DOHH2 (cell line): Measurements from ENCODE around the gene ENPP7.

Source experiments
- H3F3A ChIP-seq: fragments of 200-600 bp; sonication (generic), shearing (Covaris generic); 2 replicates; pipeline ENCODE4 v1.6.0; 2016; ENCODE audit warnings: antibody characterized with exemption, mild to moderate bottlenecking; ENCODE audit not compliant: control insufficient read depth, insufficient read depth
- H3K27ac ChIP-seq: fragments of 200-600 bp; sonication (generic); 2 replicates; pipeline ENCODE4 v1.5.1; 2014; ENCODE audit warnings: low read depth, mild to moderate bottlenecking, low read length, moderate library complexity
- H3K27me3 ChIP-seq: fragments of 200-600 bp; sonication (generic); 2 replicates; pipeline ENCODE4 v1.6.1; 2014; ENCODE audit warnings: mild to moderate bottlenecking, low read length, mixed read lengths; ENCODE audit not compliant: control insufficient read depth
- H3K36me3 ChIP-seq: fragments of 200-600 bp; sonication (generic); 2 replicates; pipeline ENCODE4 v1.6.1; 2014; ENCODE audit warnings: mild to moderate bottlenecking, low read length, moderate library complexity, mixed read lengths; ENCODE audit not compliant: control insufficient read depth
- H3K4me1 ChIP-seq: fragments of 200-600 bp; sonication (generic); 2 replicates; pipeline ENCODE4 v1.6.1; 2014; ENCODE audit warnings: mild to moderate bottlenecking, low read length, mixed read lengths; ENCODE audit not compliant: control insufficient read depth
- H3K4me2 ChIP-seq: fragments of 200-600 bp; sonication (generic); 2 replicates; pipeline ENCODE4 v1.6.0; 2014; ENCODE audit warnings: mild to moderate bottlenecking, low read length, moderate library complexity
- H3K4me3 ChIP-seq: fragments of 200-600 bp; sonication (generic); 2 replicates; pipeline ENCODE4 v1.5.1; 2014; ENCODE audit warnings: mild to moderate bottlenecking, low read length, mixed read lengths
- H3K79me2 ChIP-seq: fragments of 200-600 bp; sonication (generic); 2 replicates; pipeline ENCODE4 v1.6.1; 2014; ENCODE audit warnings: mild to moderate bottlenecking, low read length, mixed read lengths; ENCODE audit not compliant: control insufficient read depth
- H3K9me2 ChIP-seq: fragments of 200-600 bp; sonication (generic); replicated peaks from 2 replicates; pipeline ENCODE4 v1.6.1; 2014; ENCODE audit warnings: mild to moderate bottlenecking, low read length, mixed read lengths; ENCODE audit not compliant: control insufficient read depth
- H3K9me3 ChIP-seq: fragments of 200-600 bp; sonication (generic); 2 replicates; pipeline ENCODE4 v1.6.1; 2014; ENCODE audit warnings: antibody characterized with exemption, low read length, mixed read lengths; ENCODE audit not compliant: control insufficient read depth, insufficient read depth
- H4K20me1 ChIP-seq: fragments of 200-600 bp; sonication (generic); 2 replicates; pipeline ENCODE4 v1.6.0; 2014; ENCODE audit warnings: low read depth, mild to moderate bottlenecking, antibody characterized with exemption, low read length, moderate library complexity; ENCODE audit not compliant: control insufficient read depth, insufficient read depth
- EZH2phosphoT487 ChIP-seq: fragments of 200-600 bp; sonication (generic); IDR thresholded peaks from 2 replicates; pipeline ENCODE4 v1.6.1; 2017; ENCODE audit warnings: borderline replicate concordance, mild to moderate bottlenecking, antibody characterized with exemption, low read length, moderate library complexity, mixed read lengths
- TF ChIP-seq, protein P1 (sequence below): fragments of 200-600 bp; sonication (generic); IDR thresholded peaks from one replicate; pipeline ENCODE4 v1.5.1; 2014; ENCODE audit warnings: antibody characterized with exemption, mild to moderate bottlenecking, low read depth, low read length; ENCODE audit not compliant: poor library complexity, severe bottlenecking

Gene ENPP7

DNA sequence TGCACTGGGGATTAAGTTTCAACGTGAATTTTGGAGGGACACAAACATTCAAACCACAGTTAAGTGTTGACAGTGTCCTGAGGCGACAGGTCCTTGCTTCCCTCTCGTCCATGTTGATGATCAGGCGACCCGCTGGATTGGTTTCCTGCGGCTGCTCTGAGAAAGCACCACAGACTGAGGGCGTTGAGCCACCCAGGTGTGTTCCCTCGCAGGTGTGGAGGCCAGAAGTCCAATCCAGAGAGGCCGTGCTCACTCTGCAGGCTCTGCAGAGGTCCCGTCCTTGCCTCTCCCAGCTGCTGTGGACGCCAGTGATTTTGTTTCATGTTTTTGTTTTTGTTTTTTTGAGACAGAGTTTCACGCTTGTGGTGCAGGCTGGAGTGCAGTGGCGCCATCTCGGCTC, 24.8 kb downstream of the ENPP7 start:
- Histone ChIP-seq H3K27ac (no peak overlapping the region), H3K79me2 (no peaks in the 10 kb centered on the region), H3K4me2 (no peak overlapping the region), H3K4me3 (no peak overlapping the region), H3F3A (no peaks in the 10 kb centered on the region), H3K9me3 (no peaks in the 10 kb centered on the region), H3K36me3 (no peaks in the 10 kb centered on the region), H3K9me2 (no peaks in the 10 kb centered on the region), H4K20me1 (no peaks in the 10 kb centered on the region), H3K27me3 (peaks cover 6% of the 10 kb centered on the region; the same call in 1 of the 2 replicates), H3K4me1 (no peaks in the 10 kb centered on the region)
- TF ChIP-seq EZH2phosphoT487, result no peak
- TF ChIP-seq, protein P1, sequence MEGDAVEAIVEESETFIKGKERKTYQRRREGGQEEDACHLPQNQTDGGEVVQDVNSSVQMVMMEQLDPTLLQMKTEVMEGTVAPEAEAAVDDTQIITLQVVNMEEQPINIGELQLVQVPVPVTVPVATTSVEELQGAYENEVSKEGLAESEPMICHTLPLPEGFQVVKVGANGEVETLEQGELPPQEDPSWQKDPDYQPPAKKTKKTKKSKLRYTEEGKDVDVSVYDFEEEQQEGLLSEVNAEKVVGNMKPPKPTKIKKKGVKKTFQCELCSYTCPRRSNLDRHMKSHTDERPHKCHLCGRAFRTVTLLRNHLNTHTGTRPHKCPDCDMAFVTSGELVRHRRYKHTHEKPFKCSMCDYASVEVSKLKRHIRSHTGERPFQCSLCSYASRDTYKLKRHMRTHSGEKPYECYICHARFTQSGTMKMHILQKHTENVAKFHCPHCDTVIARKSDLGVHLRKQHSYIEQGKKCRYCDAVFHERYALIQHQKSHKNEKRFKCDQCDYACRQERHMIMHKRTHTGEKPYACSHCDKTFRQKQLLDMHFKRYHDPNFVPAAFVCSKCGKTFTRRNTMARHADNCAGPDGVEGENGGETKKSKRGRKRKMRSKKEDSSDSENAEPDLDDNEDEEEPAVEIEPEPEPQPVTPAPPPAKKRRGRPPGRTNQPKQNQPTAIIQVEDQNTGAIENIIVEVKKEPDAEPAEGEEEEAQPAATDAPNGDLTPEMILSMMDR, result no peak

- H3K4me1 ChIP-seq, result no peaks in the 10 kb centered on the region
- H3K27me3 ChIP-seq, result no peaks in the 10 kb centered on the region
- no peak for TF ChIP-seq EZH2phosphoT487
- TF ChIP-seq, protein P1, result no peak
- H3K9me2 ChIP-seq, result no peaks in the 10 kb centered on the region
- H3K27ac ChIP-seq, result no peak overlapping the region
- no peak overlapping the region for H3K4me3 ChIP-seq
- no peaks in the 10 kb centered on the region for H4K20me1 ChIP-seq
- H3K79me2 ChIP-seq, result no peaks in the 10 kb centered on the region
- no peak overlapping the region for H3K4me2 ChIP-seq
- no peaks in the 10 kb centered on the region for H3K36me3 ChIP-seq
- no peaks in the 10 kb centered on the region for H3K9me3 ChIP-seq
- no peaks in the 10 kb centered on the region for H3F3A ChIP-seq
Observed at GRCh38 chr17:79757140-79757745, 26.5 kb downstream of the ENPP7 start.

DNA sequence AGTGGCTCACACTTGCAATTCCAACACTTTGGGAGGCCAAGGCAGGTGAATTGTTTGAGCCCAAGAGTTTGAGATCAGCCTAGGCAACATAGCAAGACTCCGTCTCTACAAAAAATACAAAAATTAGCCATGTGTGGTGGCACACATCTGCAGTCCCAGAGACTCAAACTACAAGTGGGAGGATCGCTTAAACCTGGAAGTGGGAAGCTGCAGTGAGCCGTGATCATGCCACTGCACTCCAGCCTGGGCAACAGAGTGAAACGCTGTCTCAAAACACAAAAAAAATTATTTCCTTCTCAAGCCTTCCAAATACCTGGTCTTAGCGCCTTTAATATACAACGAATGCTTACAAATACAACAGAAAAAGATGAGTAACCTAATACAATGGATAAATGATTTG, 27.5 kb downstream of the ENPP7 start:
- Histone ChIP-seq H3K27me3 (no peaks in the 10 kb centered on the region), H3K4me3 (no peak overlapping the region), H3K27ac (no peak overlapping the region), H3K4me2 (no peak overlapping the region), H3K9me2 (no peaks in the 10 kb centered on the region), H3F3A (no peaks in the 10 kb centered on the region), H4K20me1 (no peaks in the 10 kb centered on the region), H3K9me3 (no peaks in the 10 kb centered on the region), H3K36me3 (no peaks in the 10 kb centered on the region), H3K4me1 (no peaks in the 10 kb centered on the region), H3K79me2 (no peaks in the 10 kb centered on the region)
- TF ChIP-seq, protein P1, result no peak
- no peak for TF ChIP-seq EZH2phosphoT487
